Adrenal gland (tissue), 19 donors: ENCODE measurements around the gene MC5R. TPM values are rescaled to one million over a fixed set of nuclear protein-coding genes. Genes with fewer than 3 reads are reported as not detected.

ENCODE experiments used
- DNase-seq, 7 donors: peaks; one replicate each; pipeline ENCODE4 v3.0.0-alpha.2; 2019 to 2020
- H3K27ac ChIP-seq, 5 donors: fragments of 200-600 bp; sonication (generic) in 4 of 5; 1 replicate in 3 of 5; 2 replicates in 2 of 5; pipeline versions ENCODE4 v1.5.1 to v1.8.0; 2016 to 2020; ENCODE audit warnings: mild to moderate bottlenecking in 1 of 5
- H3K27me3 ChIP-seq: fragments of 200-600 bp; 2 replicates; pipeline ENCODE4 v1.8.0; 2021
- H3K36me3 ChIP-seq, 2 donors: fragments of 200-600 bp; replicated peaks in 1 of 2; 1 replicate in 1 of 2; 2 replicates in 1 of 2; pipeline versions ENCODE4 v1.5.1 to v1.8.0; 2018 to 2022
- H3K4me1 ChIP-seq, 2 donors: fragments of 200-600 bp; replicated peaks in 1 of 2; 1 replicate in 1 of 2; 2 replicates in 1 of 2; pipeline versions ENCODE4 v1.5.1 to v1.8.0; 2018 to 2021
- H3K4me3 ChIP-seq, 4 donors: fragments of 200-600 bp; sonication (generic) in 3 of 4; one replicate each; pipeline ENCODE4 v1.5.1; 2016 to 2018
- H3K9me3 ChIP-seq, 3 donors: fragments of 200-600 bp; sonication (generic) in 1 of 3; replicated peaks in 1 of 3; 1 replicate in 2 of 3; 2 replicates in 1 of 3; pipeline versions ENCODE4 v1.5.1 to v1.8.0; 2016 to 2021
- CTCF ChIP-seq, 6 experiments: fragments of 450-650 bp in 4 of 6; fragments of 200-600 bp in 2 of 6; sonication (generic) in 1 of 6; IDR thresholded peaks; 1 replicate in 5 of 6; 2 replicates in 1 of 6; pipeline versions ENCODE4 v1.5.1 to v1.8.0; 2016 to 2021; ENCODE audit warnings: antibody characterized with exemption in 6 of 6, mild to moderate bottlenecking in 2 of 6, moderate library complexity in 1 of 6
- POLR2A ChIP-seq, 2 donors: fragments of 450-650 bp; IDR thresholded peaks; one replicate each; pipeline ENCODE4 v1.6.1; 2017; ENCODE audit warnings: antibody characterized with exemption in 2 of 2, mild to moderate bottlenecking in 2 of 2, moderate library complexity in 1 of 2
- WGBS, 4 donors: extraction: QIAGEN DNeasy Blood & Tissue Kit in 2 of 4; methylation state at CpG; one replicate each; pipeline versions ENCODE4 v1.1.5 to v1.1.7; 2013 to 2017; 5-methylcytosine and 5-hydroxymethylcytosine counted together
- intact Hi-C, 2 donors: fragments of 100-400 bp; cut with DNase I; formaldehyde crosslinking; loops; one replicate each; pipeline versions ENCODE4 v1.14.1 to v1.15.0; 2022 to 2023
- long read RNA-seq, 10 donors: library from polyadenylated mRNA in 3 of 10; unstranded in 2 of 10; stranded (forward) in 1 of 10; transcript quantifications; one replicate each; pipeline ENCODE4 v2.0.0 and lab custom pipeline, GENCODE V29; 2021 to 2026
- polyA plus RNA-seq, 3 donors: library from polyadenylated mRNA; stranded (reverse); fragments of 200-250 nt in 2 of 3; fragments of 350-450 nt in 1 of 3; fragmentation: Illumina TruSeq in 1 of 3; extraction: RNeasy Lipid Tissue Mini Kit (QIAGEN cat#74804) in 1 of 3; gene quantifications; one replicate each; pipeline ENCODE4 v1.2.3, GENCODE V29; 2013 to 2014
- total RNA-seq, 9 donors: library from RNA; depleted of rRNA in 4 of 9; stranded (reverse); fragments of >200 nt in 4 of 9; fragments of 120-200 nt in 1 of 9; fragmentation: NEBNext Ultra II Directional in 1 of 9; extraction: Animal tissue kit (Norgen Biotek cat#: 25700) in 1 of 9; gene quantifications; one replicate each; pipeline versions ENCODE4 v1.1.0 to v1.2.4, GENCODE V29; 2013 to 2023
- donor health status: healthy with polysubstance abuse.
- donor health status: Bipolar disorder and iron deficiency.
- donor health status: DM: yes; HTN: yes; CAD: no.
- donor health status: DM: no; HTN: no; CAD: no.
- donor health status: DM: no; HTN: no; CAD: no.
- donor health status: DM: yes; HTN: yes; CAD: no.

The MC5R gene
- total RNA-seq (under 1 TPM in 4 of 9 donors, not detected in 5; 0.06 to 0.32 (median 0.20) TPM), polyA plus RNA-seq (under 1 TPM in 1 of 3 donors, not detected in 2; 0.10 TPM)
- long read RNA-seq, donor 1: 0 reads
- long read RNA-seq, donor 2: 0 reads
- long read RNA-seq, donor 3: 0 reads
- long read RNA-seq, donor 4: 0 reads
- long read RNA-seq, donor 5: 0 reads
- long read RNA-seq, donor 6: 0 reads
- long read RNA-seq, donor 7: 0 reads
- long read RNA-seq, donor 8: 0 reads
- long read RNA-seq, donor 9: 0 reads
- long read RNA-seq, donor 10: 0 reads

- no peak for TF ChIP-seq POLR2A (IDR thresholded peaks at IDR 0.05)
- peak; percentile 67 to 97 (median 80) for TF ChIP-seq CTCF (IDR thresholded peaks at IDR 0.05)
- peak within 1 kb of the TSS in 2 of 4 donors; percentile 26 to 54 for H3K4me3 ChIP-seq
- H3K27ac ChIP-seq: no peak within 1 kb of the TSS
- no peaks in the 10 kb centered on the region for H3K4me1 ChIP-seq
- 3 to 6% (median 4%) methylated on average over 23 to 54 of the region's 54 CpGs for WGBS, 4 donors
- peaks cover 3% of the 10 kb centered on the region for H3K27me3 ChIP-seq
- H3K36me3 ChIP-seq: no peaks in the 10 kb centered on the region
- peak; percentile 35 to 73 (median 68) for DNase-seq
- intact Hi-C loops: loop anchor here in 1 of 2 donors (2.0 kb wide), 1 partner anchor 263 kb away; no protein-coding TSS in a partner anchor
- no peaks in the 10 kb centered on the region for H3K9me3 ChIP-seq
These were observed at the start of gene MC5R for GRCh38 chr18:13823707-13824395. Gene MC5R, plus strand, starts transcription at chr18:13824149. Its CDS starts 1,617 bp downstream, at chr18:13825766.

DNA sequence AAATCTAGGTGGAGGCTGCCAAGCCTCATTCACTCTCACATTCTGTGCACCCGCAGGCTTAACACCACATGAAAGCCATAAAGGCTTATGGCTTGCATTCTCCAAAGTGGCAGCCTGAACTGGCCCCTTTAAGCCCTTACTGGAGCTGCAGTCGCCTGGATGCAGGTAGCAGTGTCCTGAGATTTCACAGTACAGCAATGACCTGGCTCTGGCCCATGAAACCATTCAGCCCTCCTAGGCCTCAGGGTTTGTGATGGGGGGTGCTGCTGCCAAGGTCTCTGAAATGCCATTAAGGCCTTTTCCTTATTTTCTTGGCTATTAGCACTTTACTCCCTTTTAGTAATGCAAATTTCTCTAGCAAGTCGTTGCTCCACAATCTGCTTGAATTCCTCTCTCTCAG, 48.9 kb upstream of the MC5R start:
- 62 to 69% (median 65%) methylated on average over 2 to 3 of the region's 3 CpGs for WGBS, 4 donors
- Histone ChIP-seq H3K27ac (no peak overlapping the region), H3K9me3 (no peaks in the 10 kb centered on the region), H3K27me3 (peaks cover 5% of the 10 kb centered on the region), H3K36me3 (no peaks in the 10 kb centered on the region), H3K4me1 (no peaks in the 10 kb centered on the region), H3K4me3 (no peak overlapping the region)
- intact Hi-C loops: no loop called here
- DNase-seq: no peak
- no peak for TF ChIP-seq CTCF (IDR thresholded peaks at IDR 0.05)
- TF ChIP-seq POLR2A (IDR thresholded peaks at IDR 0.05): no peak

DNA sequence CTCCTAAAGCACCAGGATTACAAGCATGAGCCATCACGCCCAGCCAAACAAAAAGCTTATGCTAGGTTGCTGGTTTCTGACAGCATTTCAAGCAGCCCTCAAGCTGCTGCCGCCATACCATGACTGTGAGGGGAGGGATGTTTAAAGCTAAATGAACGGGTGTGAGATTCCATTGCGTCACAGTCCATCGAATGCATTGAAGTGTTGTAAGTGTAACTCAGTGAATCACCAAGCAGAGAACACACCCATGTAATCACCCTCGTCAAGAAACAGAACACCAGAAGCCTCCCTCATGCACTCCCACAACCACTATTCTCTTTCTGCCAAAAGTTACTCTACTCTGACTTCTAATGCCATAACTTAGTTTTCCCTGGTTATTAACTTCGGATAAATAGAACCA, 32.8 kb upstream of the MC5R start:
- H3K27ac ChIP-seq: no peak overlapping the region
- no peak overlapping the region for H3K4me3 ChIP-seq
- H3K9me3 ChIP-seq: no peaks in the 10 kb centered on the region
- WGBS, 4 donors: 63 to 71% (median 69%) methylated on average over 7 of the region's 7 CpGs
- H3K36me3 ChIP-seq: no peaks in the 10 kb centered on the region
- no peak for DNase-seq
- intact Hi-C loops: no loop called here
- no peak for TF ChIP-seq POLR2A (IDR thresholded peaks at IDR 0.05)
- TF ChIP-seq CTCF (IDR thresholded peaks at IDR 0.05): no peak
- H3K27me3 ChIP-seq: no peaks in the 10 kb centered on the region
- H3K4me1 ChIP-seq: no peaks in the 10 kb centered on the region

DNA sequence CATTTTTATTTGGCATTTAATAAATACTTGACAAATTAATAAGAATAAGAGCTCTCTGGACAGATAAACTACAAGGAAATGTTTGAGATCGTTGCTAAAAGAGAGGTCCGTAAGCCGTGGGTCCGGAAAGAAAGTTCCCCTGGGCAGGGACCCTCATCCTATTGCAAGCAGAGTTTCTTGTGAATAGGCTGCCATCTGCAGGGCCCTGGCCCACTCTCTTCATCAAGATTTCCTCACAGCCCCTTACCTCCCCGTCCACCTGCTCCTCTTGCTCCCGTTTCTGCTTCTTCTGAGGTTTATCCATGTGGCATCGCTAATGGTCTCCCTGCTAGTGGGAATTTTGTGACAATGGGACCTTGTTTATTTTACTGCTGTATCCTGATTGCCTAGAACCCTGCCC, 30.1 kb upstream of the MC5R start:
- H3K27ac ChIP-seq: no peak overlapping the region
- no peak overlapping the region for H3K4me3 ChIP-seq
- TF ChIP-seq CTCF (IDR thresholded peaks at IDR 0.05): no peak
- no peak for TF ChIP-seq POLR2A (IDR thresholded peaks at IDR 0.05)
- H3K27me3 ChIP-seq: peaks cover 7% of the 10 kb centered on the region
- DNase-seq: no peak
- 37 to 43% (median 42%) methylated on average over 7 of the region's 7 CpGs for WGBS, 4 donors
- no peaks in the 10 kb centered on the region for H3K4me1 ChIP-seq
- H3K36me3 ChIP-seq: no peaks in the 10 kb centered on the region
- H3K9me3 ChIP-seq: no peaks in the 10 kb centered on the region
- intact Hi-C loops: no loop called here
